K562 (cell line): Measurements from ENCODE around the gene TLDC2. TPM values are rescaled to one million over a fixed set of nuclear protein-coding genes. Genes with fewer than 3 reads are reported as not detected.

Experiments
- ATAC-seq: fragments of 200-7000 bp; cut with Tn5 transposase; 3 replicates; pipeline ENCODE4 v1.9.1; 2020; ENCODE audit warnings: moderate library complexity
- BruUV-seq: library from RNA; stranded (reverse); fragments of 400-500 nt; replicated peaks from 2 replicates; lab custom pipeline; 2021; lab: Mats Ljungman, UMichigan
- CTCF ChIA-PET: fragments of 300-600 bp; formaldehyde crosslinking; extraction: SDS; loops from one replicate; lab custom pipeline; 2021; ENCODE audit warnings: low intra/inter-chr PET ratio; lab: Yijun Ruan, JAX
- POLR2A ChIA-PET: fragments of 300-600, 350-650 bp; sonication (Branson Sonifier 250); formaldehyde crosslinking; extraction: SDS; loops from one replicate; lab custom pipeline; 2021; ENCODE audit warnings: antibody characterized with exemption, inconsistent platforms; lab: Yijun Ruan, JAX
- DNase-seq, 4 experiments: peaks; one replicate each; pipeline versions ENCODE4 v3.0.0 to v3.0.0-alpha.2; 2011 to 2018; ENCODE audit warnings: low spot score in 3 of 4, mixed read lengths in 3 of 4; ENCODE audit errors: extremely low read depth in 1 of 4
- FAIRE-seq: peaks from 2 replicates; lab custom pipeline; 2011; peaks lifted over from hg19 to GRCh38; lab: Jason Lieb, UNC
- H2AFZ ChIP-seq: 2 replicates; pipeline ENCODE4 v1.6.0; 2011; ENCODE audit warnings: low read depth, low read length, control low read depth, inconsistent platforms
- H3K27ac ChIP-seq: fragments of 200-600 bp; 3 replicates; pipeline ENCODE4 v1.8.0; 2011; ENCODE audit warnings: low read depth, mild to moderate bottlenecking, control low read depth, inconsistent platforms, low read length, moderate library complexity, mixed read lengths; ENCODE audit errors: extremely low read depth
- H3K27me3 ChIP-seq, 2 experiments: fragments of 300-600 bp in 1 of 2; 2 replicates in 1 of 2; 3 replicates in 1 of 2; pipeline versions ENCODE4 v1.6.0 to v1.8.0; 2011; ENCODE audit warnings: inconsistent platforms in 2 of 2, low read length in 2 of 2, mild to moderate bottlenecking in 1 of 2, mixed read lengths in 1 of 2, moderate library complexity in 1 of 2; ENCODE audit not compliant: control insufficient read depth in 2 of 2, insufficient read depth in 2 of 2
- H3K36me3 ChIP-seq: fragments of 300-600 bp; 3 replicates; pipeline ENCODE4 v1.8.0; 2011; ENCODE audit warnings: mild to moderate bottlenecking, low read length, inconsistent platforms; ENCODE audit not compliant: control insufficient read depth, insufficient read depth
- H3K4me1 ChIP-seq, 2 experiments: fragments of 200-600 bp in 1 of 2; replicated peaks in 1 of 2; 2 replicates in 1 of 2; 3 replicates in 1 of 2; pipeline versions ENCODE4 v1.5.1 to v1.8.0; 2011; ENCODE audit warnings: inconsistent platforms in 2 of 2, low read length in 2 of 2, mild to moderate bottlenecking in 1 of 2, mixed read lengths in 1 of 2, moderate library complexity in 1 of 2; ENCODE audit not compliant: control insufficient read depth in 2 of 2, insufficient read depth in 2 of 2
- H3K4me2 ChIP-seq: 2 replicates; pipeline ENCODE4 v1.6.1; 2011; ENCODE audit warnings: low read length, control low read depth, inconsistent platforms, mixed read lengths; ENCODE audit not compliant: insufficient read depth
- H3K4me3 ChIP-seq: fragments of 200-600 bp; sonication (generic), shearing (Covaris generic); 2 replicates; pipeline ENCODE4 v1.5.1; 2016; ENCODE audit warnings: control low read depth, inconsistent platforms
- H3K79me2 ChIP-seq: fragments of 200-600 bp; 3 replicates; pipeline ENCODE4 v1.8.0; 2011; ENCODE audit warnings: low read length, inconsistent platforms; ENCODE audit not compliant: control insufficient read depth, insufficient read depth
- H3K9ac ChIP-seq, 2 experiments: 2 replicates each; pipeline versions ENCODE4 v1.6.0 to v1.6.1; 2011; ENCODE audit warnings: low read depth in 2 of 2, low read length in 2 of 2, control low read depth in 1 of 2, inconsistent platforms in 1 of 2, mild to moderate bottlenecking in 1 of 2, mixed read lengths in 1 of 2; ENCODE audit not compliant: insufficient read depth in 1 of 2
- H3K9me1 ChIP-seq: one replicate; pipeline ENCODE4 v1.6.0; 2011; ENCODE audit warnings: inconsistent platforms, mild to moderate bottlenecking, low read length, moderate library complexity; ENCODE audit not compliant: control insufficient read depth, insufficient read depth
- H3K9me3 ChIP-seq: replicated peaks from 2 replicates; pipeline ENCODE4 v1.5.1; 2011; ENCODE audit warnings: low read depth, low read length, inconsistent platforms; ENCODE audit not compliant: control insufficient read depth, insufficient read depth
- H4K20me1 ChIP-seq: replicated peaks from 2 replicates; pipeline ENCODE4 v1.6.1; 2011; ENCODE audit warnings: low read length, inconsistent platforms, mixed read lengths; ENCODE audit not compliant: control insufficient read depth, insufficient read depth
- MGA ChIP-seq: fragments of 450-650 bp; IDR thresholded peaks from 2 replicates; pipeline ENCODE4 v1.6.1; 2016; ENCODE audit warnings: mild to moderate bottlenecking, moderate library complexity
- MNT ChIP-seq, 2 experiments: fragments of 450-650 bp; conservative IDR thresholded peaks; 2 replicates each; pipeline ENCODE4 v1.6.1; 2017; ENCODE audit warnings: mild to moderate bottlenecking in 2 of 2, moderate library complexity in 2 of 2
- SMARCE1 ChIP-seq: fragments of 450-650 bp; IDR thresholded peaks from 2 replicates; pipeline ENCODE4 v1.7.1; 2016; ENCODE audit warnings: mild to moderate bottlenecking
- ZNF41 ChIP-seq: fragments of 250-450 bp; sonication (Bioruptor Pico); conservative IDR thresholded peaks from 2 replicates; pipeline ENCODE4 v1.4.0; 2020; ENCODE audit warnings: mild to moderate bottlenecking
- WGBS: fragments of 100-300 bp; shearing (Covaris generic); methylation state at CpG from one replicate; pipeline ENCODE4 v1.1.6; 2016; ENCODE audit warnings: low coverage, mixed read lengths; ENCODE audit not compliant: insufficient coverage; ENCODE audit errors: missing lambda C conversion rate; 5-methylcytosine and 5-hydroxymethylcytosine counted together
- in situ Hi-C: fragments of 300-500 bp; cut with MboI; formaldehyde crosslinking; loops from 4 replicates; pipeline ENCODE4 v1.15.0; 2018; ENCODE audit warnings: inconsistent platforms, mixed read lengths
- intact Hi-C: fragments of 100-400 bp; cut with micrococcal nuclease; formaldehyde crosslinking; loops from 2 replicates; pipeline ENCODE4 v1.14.2; 2022
- polyA plus RNA-seq, 8 experiments: library from polyadenylated mRNA; depleted of rRNA in 4 of 8; stranded (reverse) in 5 of 8; unstranded in 3 of 8; fragments of >200 nt; fragmentation: Nextera tagmentation in 2 of 8; fragmentation: Illumina TruSeq in 1 of 8; extraction: Ambion mirVana in 2 of 8; extraction: Trizol in 1 of 8; gene quantifications; 2 replicates each; pipeline versions ENCODE4 v1.2.1 to v1.2.3, GENCODE V29; 2011 to 2014; ENCODE audit warnings: inconsistent platforms in 1 of 8, missing spikeins in 1 of 8
- total RNA-seq, 7 experiments: library from RNA; depleted of rRNA in 6 of 7; stranded (reverse); fragments of >200 nt in 6 of 7; fragmentation: Illumina TruSeq in 2 of 7; extraction: Trizol in 2 of 7; gene quantifications; 2 replicates each; pipeline versions ENCODE4 v1.2.1 to v1.2.3, GENCODE V29; 2011 to 2021; ENCODE audit warnings: low replicate concordance in 1 of 7

The TLDC2 gene
- total and polyA plus RNA-seq, 9 of the 15 experiments (the other 6 are each of a cell fraction or from before 2014, with no cell fraction given), result not detected

- ChIA-PET CTCF (no interaction called here), POLR2A (interaction anchor here (0.5 to 1.9 kb wide), 10 partner anchors 10 to 890 kb away, joined by 3 to 7 read pairs (median 4); no protein-coding TSS in a partner anchor)
- in situ Hi-C loops, result no loop called here
- Histone ChIP-seq H3K36me3 (peaks cover 61% of the 10 kb centered on the region), H3K4me1 (peaks cover 17 to 30% of the 10 kb centered on the region in 2 experiments), H3K9me3 (no peaks in the 10 kb centered on the region), H3K27me3 (no peaks in the 10 kb centered on the region), H3K9me1 (no peaks in the 10 kb centered on the region), H2AFZ (peak overlapping the region; percentile 82), H3K4me3 (no peak overlapping the region; the same call in 1 of the 2 replicates), H3K79me2 (peaks cover 9% of the 10 kb centered on the region), H3K27ac (peak overlapping the region; percentile 91), H4K20me1 (no peaks in the 10 kb centered on the region), H3K4me2 (peak overlapping the region; percentile 65), H3K9ac (peak overlapping the region; percentile 73 to 82)
- FAIRE-seq (peak; percentile 97), ATAC-seq (peak; percentile 98), DNase-seq (peak; percentile 96 to 100 (median 100))
- BruUV-seq, result no TSS peak
- 11% methylated on average over 15 of the region's 28 CpGs for WGBS
- intact Hi-C loops, result loop anchor here (1.0 to 2.0 kb wide), 2 partner anchors 27 to 49 kb away; no protein-coding TSS in a partner anchor
- TF ChIP-seq MGA, result no peak
- TF ChIP-seq MNT (conservative IDR thresholded peaks at IDR 0.05), result peak in 1 of 2 experiments; percentile 57; a peak in 2 of 4 replicates
- no peak for TF ChIP-seq ZNF41
- 0 out of 2 replicates have a peak, but pooled peaks have one; percentile 20 for TF ChIP-seq SMARCE1
Measured at GRCh38 chr20:36835453-36836198, 40.3 kb upstream of the TLDC2 start.
